NK-92 treated with Interleukin-12 subunit alpha and Interleukin-12 subunit beta, amount 100 ng/mL, for 24 hours (cell line): ENCODE results near the gene CD14.
"Not testable (repeated sequence)": the region's sequence is repeated elsewhere in the genome, so short reads cannot be mapped to it uniquely, and the experiment has no call there.

Experiments used
- DNase-seq: peaks from one replicate; lab custom pipeline; 2025; lab: John Stamatoyannopoulos, UW

CD14 gene

GRCh38 chr5:140635291-140636257 is 2.6 kb upstream of the CD14 start:
- DNase-seq, result no peak

GRCh38 chr5:140634103-140634502 is 1.1 kb upstream of the CD14 start:
- no peak for DNase-seq

- DNase-seq, result no peak
Measured at GRCh38 chr5:140633501-140633900, 526 bp upstream of the CD14 start.

- no peak for DNase-seq
Measured at GRCh38 chr5:140632366-140633020, 482 bp downstream of the CD14 start.

GRCh38 chr5:140631831-140632365 is 1.1 kb downstream of the CD14 start:
- no peak for DNase-seq

GRCh38 chr5:140631036-140631417 is 1.9 kb downstream of the CD14 start:
- no peak for DNase-seq

- DNase-seq, result no peak
Measured at GRCh38 chr5:140630292-140631035, 2.5 kb downstream of the CD14 start.

- no peak for DNase-seq
Measured at GRCh38 chr5:140628711-140629110, 4.3 kb downstream of the CD14 start.

- no peak for DNase-seq
Measured at GRCh38 chr5:140627972-140628371, 5.0 kb downstream of the CD14 start.

GRCh38 chr5:140624886-140625285 is 8.1 kb downstream of the CD14 start:
- DNase-seq, result not testable (repeated sequence)

GRCh38 chr5:140623061-140623460 is 9.9 kb downstream of the CD14 start:
- DNase-seq, result not testable (repeated sequence)

GRCh38 chr5:140622301-140622700 is 10.7 kb downstream of the CD14 start:
- DNase-seq, result no peak

- no peak for DNase-seq
Measured at GRCh38 chr5:140611020-140611521, 21.9 kb downstream of the CD14 start.

GRCh38 chr5:140609126-140609525 is 23.8 kb downstream of the CD14 start:
- DNase-seq, result no peak

GRCh38 chr5:140608722-140609121 is 24.3 kb downstream of the CD14 start:
- no peak for DNase-seq

- no peak for DNase-seq
Measured at GRCh38 chr5:140607031-140607430, 25.9 kb downstream of the CD14 start.

GRCh38 chr5:140605879-140606278 is 27.1 kb downstream of the CD14 start:
- DNase-seq, result no peak

GRCh38 chr5:140603734-140604133 is 29.2 kb downstream of the CD14 start:
- DNase-seq, result no peak

GRCh38 chr5:140603446-140603698 is 29.6 kb downstream of the CD14 start:
- not testable (repeated sequence) for DNase-seq

GRCh38 chr5:140602147-140602546 is 30.8 kb downstream of the CD14 start:
- DNase-seq, result no peak

- no peak for DNase-seq
Measured at GRCh38 chr5:140600096-140600495, 32.9 kb downstream of the CD14 start.

- DNase-seq, result no peak
Measured at GRCh38 chr5:140598836-140599235, 34.1 kb downstream of the CD14 start.
